ENCODE measurements around the gene ALDOC. TPM values are rescaled to one million over a fixed set of nuclear protein-coding genes. Genes with fewer than 3 reads are reported as not detected.

ALDOC gene
- total RNA-seq, 6 experiments from 2014 or later, result 8.6 to 14.7 (median 10.3) TPM

- no peak for DNase-seq
- Mint-ChIP-seq H3K27me3 (ENCODE audit: insufficient read depth) (peaks cover 5% of the 10 kb centered on the region), H3K27ac (no peak overlapping the region), H3K36me3 (ENCODE audit: low read depth) (no peaks in the 10 kb centered on the region), H3K9me3 (no peaks in the 10 kb centered on the region), H3K4me3 (no peak overlapping the region), H3K4me1 (ENCODE audit: low read depth) (peaks cover 72% of the 10 kb centered on the region)
- TF ChIP-seq CTCF (IDR thresholded peaks at IDR 0.05), result no peak
These were observed 47.7 kb downstream of the ALDOC start for GRCh38 chr17:28529013-28529400.

- peaks cover 8% of the 10 kb centered on the region for H3K27me3 Mint-ChIP-seq (ENCODE audit: insufficient read depth)
- peaks cover 69% of the 10 kb centered on the region for H3K4me1 Mint-ChIP-seq (ENCODE audit: low read depth)
- no peaks in the 10 kb centered on the region for H3K9me3 Mint-ChIP-seq
- no peaks in the 10 kb centered on the region for H3K36me3 Mint-ChIP-seq (ENCODE audit: low read depth)
- no peak for TF ChIP-seq CTCF (IDR thresholded peaks at IDR 0.05)
- no peak overlapping the region for H3K4me3 Mint-ChIP-seq
- H3K27ac Mint-ChIP-seq, result no peak overlapping the region
- no peak for DNase-seq
These were observed 48.2 kb downstream of the ALDOC start for GRCh38 chr17:28528327-28529012.

- H3K27ac Mint-ChIP-seq, result no peak overlapping the region
- peaks cover 9% of the 10 kb centered on the region for H3K27me3 Mint-ChIP-seq (ENCODE audit: insufficient read depth)
- no peak for TF ChIP-seq CTCF (IDR thresholded peaks at IDR 0.05)
- no peaks in the 10 kb centered on the region for H3K9me3 Mint-ChIP-seq
- H3K36me3 Mint-ChIP-seq (ENCODE audit: low read depth), result no peaks in the 10 kb centered on the region
- H3K4me3 Mint-ChIP-seq, result no peak overlapping the region
- no peak for DNase-seq
- peaks cover 63% of the 10 kb centered on the region for H3K4me1 Mint-ChIP-seq (ENCODE audit: low read depth)
These were observed 48.8 kb downstream of the ALDOC start for GRCh38 chr17:28527859-28528258.

- no peak for DNase-seq
- no peak overlapping the region for H3K4me3 Mint-ChIP-seq
- peaks cover 9% of the 10 kb centered on the region for H3K27me3 Mint-ChIP-seq (ENCODE audit: insufficient read depth)
- H3K9me3 Mint-ChIP-seq, result no peaks in the 10 kb centered on the region
- no peak overlapping the region for H3K27ac Mint-ChIP-seq
- no peaks in the 10 kb centered on the region for H3K36me3 Mint-ChIP-seq (ENCODE audit: low read depth)
- no peak for TF ChIP-seq CTCF (IDR thresholded peaks at IDR 0.05)
- peaks cover 57% of the 10 kb centered on the region for H3K4me1 Mint-ChIP-seq (ENCODE audit: low read depth)
These were observed 49.5 kb downstream of the ALDOC start for GRCh38 chr17:28527181-28527681.

- no peak for TF ChIP-seq CTCF (IDR thresholded peaks at IDR 0.05)
- H3K4me3 Mint-ChIP-seq, result no peak overlapping the region
- H3K36me3 Mint-ChIP-seq (ENCODE audit: low read depth), result no peaks in the 10 kb centered on the region
- no peak for DNase-seq
- no peaks in the 10 kb centered on the region for H3K9me3 Mint-ChIP-seq
- peaks cover 12% of the 10 kb centered on the region for H3K27me3 Mint-ChIP-seq (ENCODE audit: insufficient read depth)
- H3K4me1 Mint-ChIP-seq (ENCODE audit: low read depth), result peaks cover 48% of the 10 kb centered on the region
- no peak overlapping the region for H3K27ac Mint-ChIP-seq
These were observed 50.3 kb downstream of the ALDOC start for GRCh38 chr17:28526381-28526780.
